NCI-H510A (cell line): ENCODE data around the gene AP2S1.
"Not testable (repeated sequence)": the region's sequence is repeated elsewhere in the genome, so short reads cannot be mapped to it uniquely, and the experiment has no call there.

ENCODE experiments used
- DNase-seq: peaks from one replicate; lab custom pipeline; 2025; lab: John Stamatoyannopoulos, UW

AP2S1 gene

DNA sequence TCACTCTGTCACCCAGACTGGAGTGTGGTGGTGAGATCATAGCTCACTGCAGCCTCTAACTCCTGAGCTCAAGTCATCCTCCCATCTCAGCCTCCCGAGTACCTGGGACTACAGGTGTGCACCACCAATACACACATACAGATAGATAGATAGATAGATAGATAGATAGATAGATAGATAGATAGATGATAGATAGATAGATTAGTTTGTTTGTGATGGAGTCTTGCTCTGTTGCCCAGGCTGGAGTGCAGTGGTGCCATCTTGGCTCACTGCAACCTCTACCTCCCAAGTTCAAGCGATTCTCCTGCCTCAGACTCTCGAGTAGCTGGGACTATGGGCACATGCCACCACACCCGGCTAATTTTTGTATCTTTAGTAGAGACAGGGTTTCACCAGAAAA, 46.2 kb downstream of the AP2S1 start:
- DNase-seq, result not testable (repeated sequence)

DNA sequence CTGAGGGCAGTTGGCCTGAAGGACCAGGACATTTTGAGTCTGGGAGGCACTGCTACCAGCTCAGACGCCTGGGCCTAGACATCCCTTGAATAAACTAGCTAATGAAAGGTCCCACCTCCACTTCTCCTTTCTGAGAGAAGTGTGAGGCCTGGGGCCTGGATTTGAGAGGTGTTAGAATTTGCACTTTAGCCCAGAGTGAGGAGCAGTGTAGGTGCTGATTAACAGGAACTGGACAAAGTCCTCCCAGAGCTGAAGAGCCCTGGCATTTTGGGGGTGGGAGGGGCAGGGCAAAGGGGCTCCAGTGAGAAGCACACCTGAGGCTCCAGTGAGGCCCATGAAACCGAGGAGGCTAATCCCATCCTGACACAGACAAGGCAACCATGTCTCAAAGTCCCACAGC, 47.1 kb downstream of the AP2S1 start:
- DNase-seq, result no peak

DNA sequence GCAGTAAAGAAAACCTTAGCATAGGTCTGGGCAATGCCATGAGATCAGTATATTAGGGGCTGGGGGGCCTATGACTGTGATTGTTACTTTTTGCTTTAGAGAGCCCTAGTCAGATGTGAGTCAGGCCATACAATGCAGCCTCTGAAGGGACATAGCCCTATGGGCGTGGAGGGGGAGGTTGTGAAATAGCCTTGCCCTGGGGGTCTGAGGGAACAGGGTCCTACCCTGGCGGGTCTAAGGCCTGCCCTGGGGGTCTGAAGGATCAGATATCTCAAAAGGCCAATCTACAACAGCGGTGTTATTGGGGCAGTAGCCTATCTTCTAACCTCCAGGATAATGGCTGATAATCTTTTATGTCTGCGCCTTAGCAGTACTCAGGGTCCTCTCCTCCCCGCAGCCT, 48.5 kb downstream of the AP2S1 start:
- DNase-seq, result no peak

DNA sequence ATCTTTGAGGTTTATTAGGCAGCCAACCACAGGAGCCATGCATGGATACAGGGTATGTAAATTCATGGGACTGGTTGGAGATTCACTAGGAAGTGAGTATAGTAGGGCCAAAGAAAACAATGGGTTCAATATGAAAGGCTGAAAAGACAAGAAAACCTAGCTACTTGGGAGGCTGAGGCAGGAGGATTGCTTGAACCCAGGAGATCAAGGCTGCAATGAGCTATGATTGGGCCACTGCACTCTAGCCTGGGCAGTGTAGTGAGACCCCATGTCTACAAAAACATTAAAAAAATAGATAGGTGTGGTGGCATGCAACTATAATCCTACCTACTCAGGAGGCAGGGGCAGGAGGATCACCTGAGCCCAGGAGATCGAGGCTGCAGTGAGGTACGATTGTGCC, 51.9 kb downstream of the AP2S1 start:
- DNase-seq, result no peak

DNA sequence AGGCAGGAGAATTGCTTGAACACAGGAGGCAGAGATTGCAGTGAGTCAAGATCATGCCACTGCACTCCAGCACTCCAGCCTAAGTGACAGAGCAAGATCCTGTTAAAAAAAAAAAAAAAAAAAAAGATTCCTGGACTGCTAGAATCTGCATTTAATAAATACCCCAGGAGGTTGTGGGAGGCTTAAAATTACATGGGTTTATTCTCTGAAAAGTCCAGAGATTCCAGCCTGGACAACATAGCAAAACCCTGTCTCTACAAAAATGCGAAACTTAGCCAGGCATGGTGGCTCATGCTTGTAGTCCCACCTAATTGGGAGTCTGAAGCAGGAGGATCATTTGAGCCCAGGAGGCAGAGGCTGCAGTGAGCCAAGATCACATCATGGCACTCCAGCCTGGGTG, 52.8 kb downstream of the AP2S1 start:
- no peak for DNase-seq

DNA sequence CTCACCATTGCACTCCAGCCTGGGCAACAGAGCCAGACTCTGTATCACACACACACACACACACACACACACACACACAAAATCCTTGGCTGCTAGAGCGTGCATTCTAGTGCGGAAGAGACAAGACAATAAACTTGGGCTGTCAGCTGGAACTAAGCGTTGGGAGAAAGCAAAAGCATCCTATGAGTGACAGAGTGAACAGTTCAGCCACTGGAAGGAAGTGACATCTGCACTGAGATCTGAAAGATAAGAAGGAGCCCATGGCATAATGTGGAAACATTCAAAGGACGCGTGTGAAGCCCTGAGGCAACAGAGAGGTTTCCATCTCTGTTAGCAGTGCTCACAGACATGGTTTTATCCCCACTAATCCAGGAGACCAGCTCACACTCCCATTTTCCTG, 58.7 kb downstream of the AP2S1 start:
- no peak for DNase-seq

DNA sequence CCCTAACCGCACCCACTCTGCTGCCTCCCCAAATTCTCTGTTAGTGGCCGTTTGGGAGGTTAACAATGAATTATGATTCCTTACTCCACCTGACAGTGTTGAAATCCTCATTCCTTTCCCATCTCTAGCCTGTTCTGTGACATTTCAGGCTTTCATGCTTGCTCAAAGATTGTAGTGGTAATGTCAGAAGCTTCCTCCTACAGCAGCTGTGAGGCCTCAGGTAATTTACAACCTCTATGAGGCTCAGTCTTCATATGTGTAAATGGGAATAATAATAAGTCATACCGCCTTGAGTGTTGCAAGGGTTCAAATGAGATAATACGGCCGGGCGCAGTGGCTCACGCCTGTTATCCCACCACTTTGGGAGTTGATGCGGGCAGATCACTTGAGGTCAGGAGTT, 61.3 kb downstream of the AP2S1 start:
- no peak for DNase-seq

DNA sequence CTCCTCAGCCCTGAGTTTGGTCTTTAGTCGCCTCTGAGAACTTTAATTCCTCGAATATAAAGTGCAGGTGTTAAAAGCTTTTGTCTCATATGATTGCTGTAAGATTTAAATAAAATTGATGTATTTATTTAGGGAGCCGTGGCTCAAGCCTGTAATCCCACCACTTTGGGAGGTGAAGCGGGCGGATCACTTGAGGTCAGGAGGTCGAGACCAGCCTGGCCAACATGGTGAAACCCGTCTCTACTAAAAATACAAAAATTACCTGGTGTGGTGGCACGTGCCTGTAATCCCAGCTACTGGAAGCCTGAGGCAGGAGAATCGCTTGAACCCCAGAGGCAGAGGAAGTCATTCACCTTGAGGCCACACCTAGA, 61.7 kb downstream of the AP2S1 start:
- no peak for DNase-seq

DNA sequence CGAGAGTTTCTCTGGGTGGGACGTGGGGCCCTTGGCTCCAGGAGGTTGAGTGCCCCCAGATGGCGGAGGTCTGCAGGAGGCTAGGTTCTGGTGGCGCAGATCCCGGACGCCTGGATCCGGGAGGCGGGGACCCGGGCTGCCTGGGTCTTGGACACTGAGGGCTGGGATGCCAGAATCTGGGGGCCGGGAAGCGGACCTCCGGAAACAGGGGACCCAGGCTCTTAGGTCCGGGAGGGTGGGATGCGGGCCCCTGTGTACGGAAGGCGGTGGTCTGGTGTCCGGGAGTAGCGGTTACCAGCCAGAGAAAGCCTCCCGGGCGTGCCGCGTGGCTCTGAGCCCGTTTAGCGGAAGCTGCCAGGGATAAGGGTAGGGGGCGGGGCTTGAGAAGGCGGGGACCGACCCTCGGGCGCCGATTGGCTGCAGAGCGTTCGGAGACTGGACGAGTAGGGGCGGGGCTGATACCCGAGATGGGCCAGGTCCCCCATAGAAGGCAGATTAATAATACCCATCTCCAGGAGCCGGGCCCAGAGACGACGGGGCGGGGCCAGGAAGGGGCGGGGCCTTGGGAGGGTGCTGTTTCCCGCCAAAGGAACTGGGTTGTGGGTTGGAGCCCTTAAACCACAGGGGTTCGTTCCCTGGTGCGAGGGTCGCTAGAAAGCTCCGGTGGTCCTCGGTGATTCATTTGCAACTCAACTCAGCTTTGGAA, 62.2 kb downstream of the AP2S1 start, which contains the start of gene SLC1A5:
SLC1A5 (minus strand) TSS at position 333 of the 706 bp plus-strand sequence. CDS start 629 bp downstream, outside the sequence.
- peak; percentile 96 for DNase-seq
